ENCODE results near the gene TSHZ1.

GRCh38 chr18:75185460-75185859, 25.1 kb upstream of the TSHZ1 start:
- TF ChIP-seq, protein P1, sequence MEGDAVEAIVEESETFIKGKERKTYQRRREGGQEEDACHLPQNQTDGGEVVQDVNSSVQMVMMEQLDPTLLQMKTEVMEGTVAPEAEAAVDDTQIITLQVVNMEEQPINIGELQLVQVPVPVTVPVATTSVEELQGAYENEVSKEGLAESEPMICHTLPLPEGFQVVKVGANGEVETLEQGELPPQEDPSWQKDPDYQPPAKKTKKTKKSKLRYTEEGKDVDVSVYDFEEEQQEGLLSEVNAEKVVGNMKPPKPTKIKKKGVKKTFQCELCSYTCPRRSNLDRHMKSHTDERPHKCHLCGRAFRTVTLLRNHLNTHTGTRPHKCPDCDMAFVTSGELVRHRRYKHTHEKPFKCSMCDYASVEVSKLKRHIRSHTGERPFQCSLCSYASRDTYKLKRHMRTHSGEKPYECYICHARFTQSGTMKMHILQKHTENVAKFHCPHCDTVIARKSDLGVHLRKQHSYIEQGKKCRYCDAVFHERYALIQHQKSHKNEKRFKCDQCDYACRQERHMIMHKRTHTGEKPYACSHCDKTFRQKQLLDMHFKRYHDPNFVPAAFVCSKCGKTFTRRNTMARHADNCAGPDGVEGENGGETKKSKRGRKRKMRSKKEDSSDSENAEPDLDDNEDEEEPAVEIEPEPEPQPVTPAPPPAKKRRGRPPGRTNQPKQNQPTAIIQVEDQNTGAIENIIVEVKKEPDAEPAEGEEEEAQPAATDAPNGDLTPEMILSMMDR (IDR thresholded peaks at IDR 0.05; ENCODE audit: low read depth, low read length), result no peak
- no peak for TF ChIP-seq EZH2phosphoT487 (IDR thresholded peaks at IDR 0.05; ENCODE audit: low read depth)

Measured in OCI-LY3 (cell line).